A549 treated with dexamethasone at 1 μM for 4 hours (cell line): ENCODE results near the gene PELI3. TPM values are rescaled to one million over a fixed set of nuclear protein-coding genes. Genes with fewer than 3 reads are reported as not detected.

Source experiments
- total RNA-seq: library from RNA; stranded (reverse); fragments of 200-300 nt; extraction: Qiagen RNA extraction; gene quantifications from 5 replicates; pipeline ENCODE4 v1.2.3, GENCODE V29; 2022

PELI3 gene
- total RNA-seq: 3.4 to 5.2 TPM (median 4.5 TPM) in 5 replicates

GRCh38 chr11:66466225-66467033 lies at the start of gene PELI3:
Gene PELI3 (plus strand): TSS chr11:66466905. CDS start chr11:66468129, 1,224 bp downstream.

GRCh38 chr11:66420671-66421476 lies 45.8 kb upstream of the PELI3 start, which contains the start of gene NPAS4:
Gene NPAS4 (plus strand): TSS chr11:66421035. CDS start chr11:66421180, 145 bp downstream.

GRCh38 chr11:66438504-66439466 lies 27.9 kb upstream of the PELI3 start, which contains the start of gene MRPL11:
Gene MRPL11 (minus strand): TSS chr11:66438848. CDS start chr11:66438754, 94 bp downstream.

GRCh38 chr11:66480117-66480938 lies 13.6 kb downstream of the PELI3 start, which contains the start of gene DPP3:
Gene DPP3 (plus strand): TSS chr11:66480434. CDS start chr11:66482201, 1,767 bp downstream.

GRCh38 chr11:66510271-66510989 lies 43.7 kb downstream of the PELI3 start, which contains the start of gene BBS1:
Gene BBS1 (plus strand): TSS chr11:66510635. CDS start chr11:66510660, 25 bp downstream.

Other genes starting within 250 kb of the PELI3 start
- 31.6 to 50.9 TPM (median 48.2 TPM) in 5 replicates for gene KLC2, start 209.2 kb upstream of the PELI3 start, total RNA-seq
- gene RAB1B, start 198.3 kb upstream of the PELI3 start, total RNA-seq: 120 to 159 TPM (median 153 TPM) in 5 replicates
- gene CNIH2, start 188.7 kb upstream of the PELI3 start, total RNA-seq: 1.3 to 2.9 TPM (median 2.5 TPM) in 5 replicates
- gene YIF1A, start 177.8 kb upstream of the PELI3 start, total RNA-seq: 90.1 to 113 TPM (median 106 TPM) in 5 replicates
- 2.0 to 3.8 TPM (median 3.5 TPM) in 5 replicates for gene TMEM151A, start 175.0 kb upstream of the PELI3 start, total RNA-seq
- gene CD248, start 149.9 kb upstream of the PELI3 start, total RNA-seq: not detected in 5 replicates
- gene RIN1, start 130.5 kb upstream of the PELI3 start, total RNA-seq: 20.7 to 33.8 TPM (median 31.2 TPM) in 5 replicates
- gene BRMS1, start 121.8 kb upstream of the PELI3 start, total RNA-seq: 76.8 to 96.5 TPM (median 84.8 TPM) in 5 replicates
- 13.4 to 15.6 TPM (median 14.6 TPM) in 5 replicates for gene B4GAT1, start 119.3 kb upstream of the PELI3 start, total RNA-seq
- gene SLC29A2, start 95.1 kb upstream of the PELI3 start, total RNA-seq: 6.1 to 9.8 TPM (median 9.1 TPM) in 5 replicates
- 0.03 TPM in 1 of 5 replicates, not detected in the others for gene NPAS4, start 45.9 kb upstream of the PELI3 start, total RNA-seq
- 96.3 to 115 TPM (median 107 TPM) in 5 replicates for gene MRPL11, start 28.1 kb upstream of the PELI3 start, total RNA-seq
- gene DPP3, start 13.5 kb downstream of the PELI3 start, total RNA-seq: 48.9 to 58.4 TPM (median 56.0 TPM) in 5 replicates
- 6.1 to 10.0 TPM (median 9.4 TPM) in 5 replicates for gene BBS1, start 43.7 kb downstream of the PELI3 start, total RNA-seq
- gene ZDHHC24, start 79.1 kb downstream of the PELI3 start, total RNA-seq: 7.1 to 14.1 TPM (median 13.2 TPM) in 5 replicates
- gene ACTN3, start 80.0 kb downstream of the PELI3 start, total RNA-seq: 0.04 to 0.06 TPM (median 0.04 TPM) in 4 of 5 replicates, not detected in the other
- gene CTSF, start 101.7 kb downstream of the PELI3 start, total RNA-seq: 28.4 to 36.1 TPM (median 31.4 TPM) in 5 replicates
- gene CCDC87, start 126.2 kb downstream of the PELI3 start, total RNA-seq: 0.39 to 0.75 TPM (median 0.55 TPM) in 5 replicates
- gene CCS, start 126.3 kb downstream of the PELI3 start, total RNA-seq: 24.4 to 32.1 TPM (median 27.6 TPM) in 5 replicates
- gene RBM14, start 149.7 kb downstream of the PELI3 start, total RNA-seq: 59.6 to 80.2 TPM (median 65.6 TPM) in 5 replicates
- gene RBM4, start 171.8 kb downstream of the PELI3 start, total RNA-seq: 130 to 150 TPM (median 140 TPM) in 5 replicates
- 16.0 to 22.0 TPM (median 18.6 TPM) in 5 replicates for gene RBM4B, start 211.0 kb downstream of the PELI3 start, total RNA-seq